ENCODE data around the gene CCDC34.

DNA sequence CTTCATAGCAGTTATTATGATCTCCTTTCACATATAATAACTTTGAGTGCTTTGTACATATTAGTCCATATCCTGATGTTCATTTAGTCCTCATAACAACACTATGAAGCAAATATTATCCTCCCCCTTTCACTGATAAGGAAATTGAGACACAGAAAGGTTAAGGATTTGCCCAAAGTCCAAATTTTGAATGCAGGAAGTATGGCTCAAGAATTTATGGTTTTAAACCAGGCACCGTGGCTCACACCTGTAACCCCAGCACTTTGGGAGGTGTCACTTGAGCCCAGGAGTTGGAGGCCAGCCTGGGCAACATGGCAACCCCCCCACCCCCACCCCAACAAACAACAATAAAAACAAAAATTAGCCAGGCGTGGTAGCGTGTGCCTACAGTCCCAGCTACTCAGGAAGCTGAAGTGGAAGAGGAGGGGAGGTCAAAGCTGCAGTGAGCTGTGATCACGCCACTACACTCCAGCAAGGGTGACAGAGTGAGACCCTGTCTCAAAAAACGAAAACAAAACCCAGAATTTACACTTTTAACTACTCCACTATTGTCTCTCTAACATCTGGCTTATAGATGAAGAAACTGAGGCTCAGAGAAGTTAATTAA, 8.6 kb downstream of the CCDC34 start:
- TF ChIP-seq, protein P1, sequence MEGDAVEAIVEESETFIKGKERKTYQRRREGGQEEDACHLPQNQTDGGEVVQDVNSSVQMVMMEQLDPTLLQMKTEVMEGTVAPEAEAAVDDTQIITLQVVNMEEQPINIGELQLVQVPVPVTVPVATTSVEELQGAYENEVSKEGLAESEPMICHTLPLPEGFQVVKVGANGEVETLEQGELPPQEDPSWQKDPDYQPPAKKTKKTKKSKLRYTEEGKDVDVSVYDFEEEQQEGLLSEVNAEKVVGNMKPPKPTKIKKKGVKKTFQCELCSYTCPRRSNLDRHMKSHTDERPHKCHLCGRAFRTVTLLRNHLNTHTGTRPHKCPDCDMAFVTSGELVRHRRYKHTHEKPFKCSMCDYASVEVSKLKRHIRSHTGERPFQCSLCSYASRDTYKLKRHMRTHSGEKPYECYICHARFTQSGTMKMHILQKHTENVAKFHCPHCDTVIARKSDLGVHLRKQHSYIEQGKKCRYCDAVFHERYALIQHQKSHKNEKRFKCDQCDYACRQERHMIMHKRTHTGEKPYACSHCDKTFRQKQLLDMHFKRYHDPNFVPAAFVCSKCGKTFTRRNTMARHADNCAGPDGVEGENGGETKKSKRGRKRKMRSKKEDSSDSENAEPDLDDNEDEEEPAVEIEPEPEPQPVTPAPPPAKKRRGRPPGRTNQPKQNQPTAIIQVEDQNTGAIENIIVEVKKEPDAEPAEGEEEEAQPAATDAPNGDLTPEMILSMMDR (IDR thresholded peaks at IDR 0.05), result no peak
- no peak for TF ChIP-seq POLR2A (IDR thresholded peaks at IDR 0.05)
